Muscle of arm (tissue), 12 donors: ENCODE results near the gene MAN2A1. TPM values are rescaled to one million over a fixed set of nuclear protein-coding genes. Genes with fewer than 3 reads are reported as not detected.

Source experiments
- DNase-seq: peaks from one replicate; pipeline ENCODE4 v3.0.0-alpha.2; 2013
- polyA plus RNA-seq, 12 donors: library from polyadenylated mRNA; unstranded; fragments of 120-200 nt; gene quantifications; one replicate each; pipeline ENCODE4 v1.2.1, GENCODE V29; 2013; ENCODE audit not compliant: insufficient read length in 12 of 12

Gene MAN2A1
- polyA plus RNA-seq, 12 donors, result 39.2 to 57.4 (median 50.7) TPM; not detected in 1

GRCh38 chr5:109703829-109704228, 14.1 kb downstream of the MAN2A1 start:
- DNase-seq, result peak; percentile 37

GRCh38 chr5:109704282-109704952, 14.7 kb downstream of the MAN2A1 start:
- peak; percentile 33 for DNase-seq

GRCh38 chr5:109705596-109705995, 15.9 kb downstream of the MAN2A1 start:
- peak; percentile 80 for DNase-seq

- no peak for DNase-seq
Measured at GRCh38 chr5:109706095-109706494, 16.4 kb downstream of the MAN2A1 start.

- no peak for DNase-seq
Measured at GRCh38 chr5:109707531-109707930, 17.8 kb downstream of the MAN2A1 start.

GRCh38 chr5:109708813-109709212, 19.1 kb downstream of the MAN2A1 start:
- DNase-seq, result no peak

- DNase-seq, result no peak
Measured at GRCh38 chr5:109709225-109709624, 19.5 kb downstream of the MAN2A1 start.

GRCh38 chr5:109711673-109712072, 21.9 kb downstream of the MAN2A1 start:
- DNase-seq, result no peak

- peak; percentile 18 for DNase-seq
Measured at GRCh38 chr5:109713453-109713852, 23.7 kb downstream of the MAN2A1 start.

GRCh38 chr5:109714592-109714991, 24.9 kb downstream of the MAN2A1 start:
- no peak for DNase-seq

- DNase-seq, result no peak
Measured at GRCh38 chr5:109718216-109718615, 28.5 kb downstream of the MAN2A1 start.

GRCh38 chr5:109718632-109719031, 28.9 kb downstream of the MAN2A1 start:
- DNase-seq, result no peak

- no peak for DNase-seq
Measured at GRCh38 chr5:109719978-109720377, 30.3 kb downstream of the MAN2A1 start.

- no peak for DNase-seq
Measured at GRCh38 chr5:109721741-109722140, 32.0 kb downstream of the MAN2A1 start.

GRCh38 chr5:109723606-109724005, 33.9 kb downstream of the MAN2A1 start:
- DNase-seq, result no peak

GRCh38 chr5:109725135-109725534, 35.4 kb downstream of the MAN2A1 start:
- no peak for DNase-seq

- no peak for DNase-seq
Measured at GRCh38 chr5:109739741-109740728, 50.3 kb downstream of the MAN2A1 start.

GRCh38 chr5:109740966-109741365, 51.2 kb downstream of the MAN2A1 start:
- DNase-seq, result no peak

GRCh38 chr5:109741390-109741789, 51.7 kb downstream of the MAN2A1 start:
- no peak for DNase-seq

GRCh38 chr5:109743041-109743531, 53.4 kb downstream of the MAN2A1 start:
- DNase-seq, result no peak

GRCh38 chr5:109743770-109744212, 54.1 kb downstream of the MAN2A1 start:
- no peak for DNase-seq

- DNase-seq, result no peak
Measured at GRCh38 chr5:109744261-109744660, 54.5 kb downstream of the MAN2A1 start.

- DNase-seq, result no peak
Measured at GRCh38 chr5:109748546-109748945, 58.8 kb downstream of the MAN2A1 start.
